HepG2 (cell line): ENCODE results near the gene MIF. TPM values are rescaled to one million over a fixed set of nuclear protein-coding genes. Genes with fewer than 3 reads are reported as not detected.

ENCODE experiments used
- EHMT2 ChIP-seq: fragments of 200-600 bp; sonication (generic); IDR thresholded peaks from 2 replicates; pipeline ENCODE4 v1.7.0; 2017; ENCODE audit warnings: antibody characterized with exemption, low read depth, low read length, borderline replicate concordance
- FOSL1 ChIP-seq: sonication (generic); formaldehyde crosslinking; IDR thresholded peaks from 2 replicates; pipeline ENCODE4 v1.9.0; 2021; ENCODE audit warnings: missing genetic modification reagents, borderline replicate concordance
- NFYC ChIP-seq: IDR thresholded peaks from 2 replicates; pipeline ENCODE4 v1.6.1; 2016; ENCODE audit warnings: missing genetic modification reagents, missing compliant biosample characterization
- RAD21 ChIP-seq: fragments of 450-650 bp; formaldehyde crosslinking; IDR thresholded peaks from 2 replicates; pipeline ENCODE4 v1.5.0; 2020; ENCODE audit warnings: mild to moderate bottlenecking
- SMYD3 ChIP-seq: sonication (generic); formaldehyde crosslinking; IDR thresholded peaks from 2 replicates; pipeline ENCODE4 v1.8.1; 2023; ENCODE audit warnings: mild to moderate bottlenecking, missing genetic modification reagents
- ZFP82 ChIP-seq: sonication (generic); formaldehyde crosslinking; IDR thresholded peaks from 2 replicates; pipeline ENCODE4 v1.5.1; 2020; ENCODE audit warnings: mild to moderate bottlenecking, missing genetic modification reagents, borderline replicate concordance
- ZNF136 ChIP-seq: sonication (generic); formaldehyde crosslinking; IDR thresholded peaks from 2 replicates; pipeline ENCODE4 v1.8.1; 2022; ENCODE audit warnings: low read depth, mild to moderate bottlenecking, moderate library complexity, missing genetic modification reagents
- ZNF343 ChIP-seq: sonication (generic); formaldehyde crosslinking; IDR thresholded peaks from 2 replicates; pipeline ENCODE4 v1.4.0; 2020; ENCODE audit warnings: mild to moderate bottlenecking, missing genetic modification reagents
- ZSCAN29 ChIP-seq: sonication (generic); formaldehyde crosslinking; conservative IDR thresholded peaks from 2 replicates; pipeline ENCODE4 v1.4.0; 2020; ENCODE audit warnings: mild to moderate bottlenecking, missing genetic modification reagents
- ZSCAN30 ChIP-seq: sonication (generic); formaldehyde crosslinking; IDR thresholded peaks from 2 replicates; pipeline ENCODE4 v1.5.0; 2020; ENCODE audit warnings: mild to moderate bottlenecking, missing genetic modification reagents
- polyA plus RNA-seq, 8 experiments: library from polyadenylated mRNA; depleted of rRNA in 3 of 8; stranded (reverse) in 7 of 8; unstranded in 1 of 8; fragments of >200 nt; fragmentation: Illumina TruSeq in 4 of 8; extraction: Trizol in 4 of 8; gene quantifications; 2 replicates each; pipeline versions ENCODE4 v1.2.1 to v1.2.3, GENCODE V29; 2011 to 2016; ENCODE audit warnings: low read depth in 4 of 8, missing spikeins in 1 of 8, mixed read lengths in 1 of 8; ENCODE audit not compliant: insufficient read depth in 1 of 8
- total RNA-seq, 5 experiments: library from RNA; depleted of rRNA; stranded (reverse); fragments of >200 nt; fragmentation: Illumina TruSeq; extraction: Trizol; gene quantifications; 2 replicates each; pipeline ENCODE4 v1.2.3, GENCODE V29; 2016; ENCODE audit warnings: low read depth in 1 of 5
- TF ChIP-seq, protein P1 (sequence below): sonication (generic); formaldehyde crosslinking; IDR thresholded peaks from 2 replicates; pipeline ENCODE4 v1.5.0; 2020; ENCODE audit warnings: mild to moderate bottlenecking, missing genetic modification reagents, borderline replicate concordance
- TF ChIP-seq, protein P2 (sequence below), 2 experiments: sonication (generic) in 1 of 2; formaldehyde crosslinking in 1 of 2; IDR thresholded peaks; 2 replicates each; pipeline versions ENCODE4 v1.4.0 to v1.6.1; 2018 to 2020; ENCODE audit warnings: missing genetic modification reagents in 2 of 2, borderline replicate concordance in 1 of 2, low read depth in 1 of 2, mild to moderate bottlenecking in 1 of 2, missing biosample characterization in 1 of 2
- TF ChIP-seq, protein P3 (sequence below): sonication (generic); formaldehyde crosslinking; IDR thresholded peaks from 2 replicates; pipeline ENCODE4 v1.8.0; 2022; ENCODE audit warnings: mild to moderate bottlenecking, missing genetic modification reagents, borderline replicate concordance
- TF ChIP-seq, protein P4 (sequence below): IDR thresholded peaks from 2 replicates; pipeline ENCODE4 v1.4.0; 2020; ENCODE audit warnings: mild to moderate bottlenecking, missing genetic modification reagents

The MIF gene
- total and polyA plus RNA-seq, 2 of the 13 experiments (the other 11 are each of a cell fraction or from before 2014, with no cell fraction given): 634 to 675 TPM

DNA sequence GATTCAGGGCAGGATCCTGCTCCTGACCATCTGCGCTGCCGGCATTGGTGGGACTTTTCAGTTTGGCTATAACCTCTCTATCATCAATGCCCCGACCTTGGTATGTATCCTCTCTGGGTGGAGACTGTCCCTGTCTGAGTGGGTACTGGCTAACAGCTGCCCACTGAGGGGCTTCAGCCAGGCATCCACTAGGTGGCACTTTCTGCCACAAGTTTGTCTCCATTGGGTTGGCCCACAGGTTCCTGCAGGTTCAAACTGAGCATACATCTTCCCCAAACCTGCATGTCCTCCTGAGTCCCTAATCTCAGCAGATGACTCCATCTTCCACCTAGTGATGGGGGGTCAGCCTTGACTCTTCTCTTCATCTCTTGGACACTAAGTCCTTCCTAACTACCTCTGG is 32.1 kb upstream of the MIF start (continued):
- TF ChIP-seq, protein P1, sequence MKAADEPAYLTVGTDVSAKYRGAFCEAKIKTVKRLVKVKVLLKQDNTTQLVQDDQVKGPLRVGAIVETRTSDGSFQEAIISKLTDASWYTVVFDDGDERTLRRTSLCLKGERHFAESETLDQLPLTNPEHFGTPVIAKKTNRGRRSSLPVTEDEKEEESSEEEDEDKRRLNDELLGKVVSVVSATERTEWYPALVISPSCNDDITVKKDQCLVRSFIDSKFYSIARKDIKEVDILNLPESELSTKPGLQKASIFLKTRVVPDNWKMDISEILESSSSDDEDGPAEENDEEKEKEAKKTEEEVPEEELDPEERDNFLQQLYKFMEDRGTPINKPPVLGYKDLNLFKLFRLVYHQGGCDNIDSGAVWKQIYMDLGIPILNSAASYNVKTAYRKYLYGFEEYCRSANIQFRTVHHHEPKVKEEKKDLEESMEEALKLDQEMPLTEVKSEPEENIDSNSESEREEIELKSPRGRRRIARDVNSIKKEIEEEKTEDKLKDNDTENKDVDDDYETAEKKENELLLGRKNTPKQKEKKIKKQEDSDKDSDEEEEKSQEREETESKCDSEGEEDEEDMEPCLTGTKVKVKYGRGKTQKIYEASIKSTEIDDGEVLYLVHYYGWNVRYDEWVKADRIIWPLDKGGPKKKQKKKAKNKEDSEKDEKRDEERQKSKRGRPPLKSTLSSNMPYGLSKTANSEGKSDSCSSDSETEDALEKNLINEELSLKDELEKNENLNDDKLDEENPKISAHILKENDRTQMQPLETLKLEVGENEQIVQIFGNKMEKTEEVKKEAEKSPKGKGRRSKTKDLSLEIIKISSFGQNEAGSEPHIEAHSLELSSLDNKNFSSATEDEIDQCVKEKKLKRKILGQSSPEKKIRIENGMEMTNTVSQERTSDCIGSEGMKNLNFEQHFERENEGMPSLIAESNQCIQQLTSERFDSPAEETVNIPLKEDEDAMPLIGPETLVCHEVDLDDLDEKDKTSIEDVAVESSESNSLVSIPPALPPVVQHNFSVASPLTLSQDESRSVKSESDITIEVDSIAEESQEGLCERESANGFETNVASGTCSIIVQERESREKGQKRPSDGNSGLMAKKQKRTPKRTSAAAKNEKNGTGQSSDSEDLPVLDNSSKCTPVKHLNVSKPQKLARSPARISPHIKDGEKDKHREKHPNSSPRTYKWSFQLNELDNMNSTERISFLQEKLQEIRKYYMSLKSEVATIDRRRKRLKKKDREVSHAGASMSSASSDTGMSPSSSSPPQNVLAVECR: peak; percentile 20; the same call in 1 of the 2 replicates
- TF ChIP-seq, protein P2, sequence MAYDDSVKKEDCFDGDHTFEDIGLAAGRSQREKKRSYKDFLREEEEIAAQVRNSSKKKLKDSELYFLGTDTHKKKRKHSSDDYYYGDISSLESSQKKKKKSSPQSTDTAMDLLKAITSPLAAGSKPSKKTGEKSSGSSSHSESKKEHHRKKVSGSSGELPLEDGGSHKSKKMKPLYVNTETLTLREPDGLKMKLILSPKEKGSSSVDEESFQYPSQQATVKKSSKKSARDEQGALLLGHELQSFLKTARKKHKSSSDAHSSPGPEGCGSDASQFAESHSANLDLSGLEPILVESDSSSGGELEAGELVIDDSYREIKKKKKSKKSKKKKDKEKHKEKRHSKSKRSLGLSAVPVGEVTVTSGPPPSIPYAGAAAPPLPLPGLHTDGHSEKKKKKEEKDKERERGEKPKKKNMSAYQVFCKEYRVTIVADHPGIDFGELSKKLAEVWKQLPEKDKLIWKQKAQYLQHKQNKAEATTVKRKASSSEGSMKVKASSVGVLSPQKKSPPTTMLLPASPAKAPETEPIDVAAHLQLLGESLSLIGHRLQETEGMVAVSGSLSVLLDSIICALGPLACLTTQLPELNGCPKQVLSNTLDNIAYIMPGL (CRISPR knock-in tag; IDR thresholded peaks at IDR 0.05; ENCODE audit: borderline replicate concordance in 1 of 2, low read depth in 1 of 2): 0 out of 4 replicates have a peak, but pooled peaks of 1 of the 2 experiments have one; percentile 15
- TF ChIP-seq FOSL1 (CRISPR knock-in tag) (no peak), ZSCAN29 (no peak), EHMT2 (no peak), SMYD3 (no peak), RAD21 (CRISPR knock-in tag) (peak; percentile 66), ZSCAN30 (CRISPR knock-in tag) (no peak), ZNF343 (CRISPR knock-in tag) (no peak), ZNF136 (CRISPR knock-in tag) (no peak), ZFP82 (no peak), NFYC (no peak)
- TF ChIP-seq, protein P3, sequence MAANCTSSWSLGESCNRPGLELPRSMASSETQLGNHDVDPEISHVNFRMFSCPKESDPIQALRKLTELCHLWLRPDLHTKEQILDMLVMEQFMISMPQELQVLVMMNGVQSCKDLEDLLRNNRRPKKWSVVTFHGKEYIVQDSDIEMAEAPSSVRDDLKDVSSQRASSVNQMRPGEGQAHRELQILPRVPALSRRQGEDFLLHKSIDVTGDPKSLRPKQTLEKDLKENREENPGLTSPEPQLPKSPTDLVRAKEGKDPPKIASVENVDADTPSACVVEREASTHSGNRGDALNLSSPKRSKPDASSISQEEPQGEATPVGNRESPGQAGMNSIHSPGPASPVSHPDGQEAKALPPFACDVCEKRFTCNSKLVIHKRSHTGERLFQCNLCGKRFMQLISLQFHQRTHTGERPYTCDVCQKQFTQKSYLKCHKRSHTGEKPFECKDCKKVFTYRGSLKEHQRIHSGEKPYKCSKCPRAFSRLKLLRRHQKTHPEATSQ (CRISPR knock-in tag): no peak
- TF ChIP-seq, protein P4, sequence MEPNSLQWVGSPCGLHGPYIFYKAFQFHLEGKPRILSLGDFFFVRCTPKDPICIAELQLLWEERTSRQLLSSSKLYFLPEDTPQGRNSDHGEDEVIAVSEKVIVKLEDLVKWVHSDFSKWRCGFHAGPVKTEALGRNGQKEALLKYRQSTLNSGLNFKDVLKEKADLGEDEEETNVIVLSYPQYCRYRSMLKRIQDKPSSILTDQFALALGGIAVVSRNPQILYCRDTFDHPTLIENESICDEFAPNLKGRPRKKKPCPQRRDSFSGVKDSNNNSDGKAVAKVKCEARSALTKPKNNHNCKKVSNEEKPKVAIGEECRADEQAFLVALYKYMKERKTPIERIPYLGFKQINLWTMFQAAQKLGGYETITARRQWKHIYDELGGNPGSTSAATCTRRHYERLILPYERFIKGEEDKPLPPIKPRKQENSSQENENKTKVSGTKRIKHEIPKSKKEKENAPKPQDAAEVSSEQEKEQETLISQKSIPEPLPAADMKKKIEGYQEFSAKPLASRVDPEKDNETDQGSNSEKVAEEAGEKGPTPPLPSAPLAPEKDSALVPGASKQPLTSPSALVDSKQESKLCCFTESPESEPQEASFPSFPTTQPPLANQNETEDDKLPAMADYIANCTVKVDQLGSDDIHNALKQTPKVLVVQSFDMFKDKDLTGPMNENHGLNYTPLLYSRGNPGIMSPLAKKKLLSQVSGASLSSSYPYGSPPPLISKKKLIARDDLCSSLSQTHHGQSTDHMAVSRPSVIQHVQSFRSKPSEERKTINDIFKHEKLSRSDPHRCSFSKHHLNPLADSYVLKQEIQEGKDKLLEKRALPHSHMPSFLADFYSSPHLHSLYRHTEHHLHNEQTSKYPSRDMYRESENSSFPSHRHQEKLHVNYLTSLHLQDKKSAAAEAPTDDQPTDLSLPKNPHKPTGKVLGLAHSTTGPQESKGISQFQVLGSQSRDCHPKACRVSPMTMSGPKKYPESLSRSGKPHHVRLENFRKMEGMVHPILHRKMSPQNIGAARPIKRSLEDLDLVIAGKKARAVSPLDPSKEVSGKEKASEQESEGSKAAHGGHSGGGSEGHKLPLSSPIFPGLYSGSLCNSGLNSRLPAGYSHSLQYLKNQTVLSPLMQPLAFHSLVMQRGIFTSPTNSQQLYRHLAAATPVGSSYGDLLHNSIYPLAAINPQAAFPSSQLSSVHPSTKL: no peak
